NCI-H187 (cell line): Measurements from ENCODE around the gene OR1Q1.
"Not testable (repeated sequence)": the region's sequence is repeated elsewhere in the genome, so short reads cannot be mapped to it uniquely, and the experiment has no call there.

ENCODE experiments used
- DNase-seq, 2 experiments: peaks; one replicate each; lab custom pipeline; 2025; lab: John Stamatoyannopoulos, UW

Gene OR1Q1, protein sequence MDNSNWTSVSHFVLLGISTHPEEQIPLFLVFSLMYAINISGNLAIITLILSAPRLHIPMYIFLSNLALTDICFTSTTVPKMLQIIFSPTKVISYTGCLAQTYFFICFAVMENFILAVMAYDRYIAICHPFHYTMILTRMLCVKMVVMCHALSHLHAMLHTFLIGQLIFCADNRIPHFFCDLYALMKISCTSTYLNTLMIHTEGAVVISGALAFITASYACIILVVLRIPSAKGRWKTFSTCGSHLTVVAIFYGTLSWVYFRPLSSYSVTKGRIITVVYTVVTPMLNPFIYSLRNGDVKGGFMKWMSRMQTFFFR

DNA sequence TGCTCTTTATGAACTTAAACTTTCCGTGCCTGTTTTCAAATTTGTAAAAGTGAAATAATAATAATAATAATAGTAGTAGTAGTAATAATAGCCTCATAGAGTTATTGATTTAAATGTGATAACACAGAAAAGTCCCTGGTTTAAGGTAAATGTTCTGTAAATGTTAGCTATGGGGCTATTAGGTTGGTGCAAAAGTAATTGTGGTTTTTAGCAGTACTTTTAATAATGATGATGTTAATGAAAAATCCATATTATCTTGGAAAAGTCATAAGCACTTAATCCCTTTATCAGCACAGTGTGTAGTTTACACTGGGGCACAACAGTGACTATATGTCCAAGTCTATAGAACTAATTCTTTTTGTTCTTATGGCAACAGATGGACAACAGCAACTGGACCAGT, at the start of gene OR1Q1:
OR1Q1 (plus strand) TSS at position 377 of the 400 bp plus-strand sequence; CDS start at position 377, 0 bp downstream.
- DNase-seq = no peak

DNA sequence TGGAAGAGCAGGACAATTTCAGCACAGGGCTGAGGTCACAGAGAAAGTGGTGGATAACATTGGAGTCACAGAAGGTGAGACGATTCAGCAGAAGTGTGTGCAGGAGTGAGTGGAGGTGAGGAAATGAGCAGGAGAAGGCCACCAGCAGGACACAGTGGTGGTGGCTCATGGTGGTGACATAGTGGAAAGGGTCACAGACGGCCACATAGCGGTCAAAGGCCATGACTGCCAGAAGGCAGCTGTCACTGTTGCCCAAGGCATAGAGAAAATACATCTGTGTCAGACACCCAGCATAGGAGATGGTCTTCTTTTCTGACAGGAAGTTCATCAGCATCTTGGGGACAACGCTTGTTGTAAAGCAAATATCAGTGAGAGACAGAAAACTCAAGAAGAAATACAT, 46.6 kb upstream of the OR1Q1 start:
- DNase-seq = no peak

DNA sequence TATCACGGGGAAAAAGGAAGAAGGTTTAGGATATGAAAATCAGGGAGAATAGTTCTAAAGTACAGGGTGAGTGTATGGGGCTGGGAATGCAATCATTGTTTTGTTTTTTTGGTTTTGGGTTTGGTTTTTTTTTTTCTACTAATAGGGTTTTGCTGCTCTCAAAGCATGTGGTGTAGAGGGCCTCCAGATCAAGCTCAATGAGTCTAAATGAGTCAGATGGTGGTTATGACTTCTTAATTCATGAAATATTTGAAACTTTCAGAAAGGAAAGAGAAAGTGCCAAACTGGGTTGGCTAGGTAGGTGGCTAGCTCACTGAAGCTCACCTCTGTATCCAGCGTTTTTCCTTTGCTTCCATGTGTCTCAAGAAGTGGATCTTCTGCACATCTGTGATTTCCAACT, 42.1 kb upstream of the OR1Q1 start:
- no peak for DNase-seq

DNA sequence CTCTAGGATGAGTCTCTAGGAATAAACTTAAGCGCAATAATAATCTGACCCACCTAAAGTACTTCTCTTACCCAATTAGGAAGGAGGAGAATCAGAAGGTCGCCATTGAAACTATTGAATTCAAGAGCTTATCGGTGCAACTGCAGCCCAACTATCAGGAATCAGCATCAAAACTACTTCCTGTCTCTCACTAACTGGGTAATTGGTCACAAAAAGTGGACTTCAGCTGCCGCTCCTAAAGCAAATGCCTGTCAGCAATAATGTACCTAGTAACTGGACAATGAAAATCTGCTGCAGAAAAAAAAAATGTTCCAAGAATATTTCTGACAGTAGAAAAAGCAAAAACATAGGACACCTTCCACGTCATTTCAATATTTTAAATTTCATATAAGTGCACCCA, 34.7 kb upstream of the OR1Q1 start:
- no peak for DNase-seq

DNA sequence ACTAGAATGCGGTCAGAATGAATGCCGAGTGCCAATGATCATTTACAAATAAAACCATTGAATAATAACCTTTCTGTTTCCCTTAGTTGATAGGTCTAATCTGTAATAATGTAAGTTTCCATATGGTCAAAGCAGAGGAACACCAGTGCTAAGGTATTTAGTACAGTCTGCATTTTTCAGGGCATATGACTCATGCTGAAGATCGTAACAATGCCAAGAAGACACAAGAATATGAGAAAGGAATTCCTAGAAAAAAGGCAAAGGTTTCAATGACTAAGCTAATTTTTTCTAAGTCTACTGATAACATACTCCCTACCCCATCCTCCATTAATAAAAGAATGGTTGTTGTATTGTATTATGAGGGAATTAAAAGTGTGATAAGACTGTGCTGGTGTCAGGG, 34.2 kb upstream of the OR1Q1 start:
- DNase-seq = no peak

DNA sequence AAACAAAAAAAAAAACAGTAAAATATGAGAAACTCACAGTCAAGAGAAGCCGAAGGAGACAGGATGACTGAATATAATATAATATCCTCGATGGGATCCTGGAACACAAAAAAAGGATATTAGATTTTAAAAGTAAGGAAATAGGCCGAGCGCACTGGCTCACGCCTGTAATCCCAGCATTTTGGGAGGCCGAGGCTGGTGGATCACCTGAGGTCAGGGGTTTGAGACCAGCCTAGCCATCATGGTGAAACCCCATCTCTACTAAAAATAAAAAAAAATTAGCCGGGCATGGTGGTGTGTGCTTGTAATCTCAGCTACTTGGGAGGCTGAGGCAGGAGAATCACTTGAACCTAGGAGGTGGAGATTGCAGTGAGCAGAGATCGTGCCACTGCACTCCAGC, 31.3 kb upstream of the OR1Q1 start, which contains the start of gene OR1L8:
OR1L8 (minus strand) TSS at position 101 of the 400 bp plus-strand sequence. CDS start 14,907 bp downstream, outside the sequence.
- not testable (repeated sequence) for DNase-seq

DNA sequence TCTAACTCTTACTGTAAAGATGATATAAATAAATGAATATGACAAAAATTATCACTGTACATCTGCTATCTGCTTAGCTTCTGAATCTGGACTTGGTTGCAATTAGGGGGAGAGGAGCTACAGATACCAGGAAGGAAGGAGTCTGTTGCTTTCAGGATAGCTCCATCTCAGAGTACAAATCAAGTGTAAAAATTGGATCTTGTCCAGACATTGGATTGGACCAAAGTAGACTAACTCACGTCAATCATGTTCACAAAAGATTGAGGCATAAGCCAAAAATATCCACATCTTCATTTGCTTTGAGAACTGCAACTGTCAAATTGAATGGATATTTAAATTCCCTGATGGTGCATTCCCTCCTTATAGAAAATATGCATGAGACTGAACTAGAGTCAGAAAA, 8.8 kb upstream of the OR1Q1 start:
- no peak for DNase-seq

DNA sequence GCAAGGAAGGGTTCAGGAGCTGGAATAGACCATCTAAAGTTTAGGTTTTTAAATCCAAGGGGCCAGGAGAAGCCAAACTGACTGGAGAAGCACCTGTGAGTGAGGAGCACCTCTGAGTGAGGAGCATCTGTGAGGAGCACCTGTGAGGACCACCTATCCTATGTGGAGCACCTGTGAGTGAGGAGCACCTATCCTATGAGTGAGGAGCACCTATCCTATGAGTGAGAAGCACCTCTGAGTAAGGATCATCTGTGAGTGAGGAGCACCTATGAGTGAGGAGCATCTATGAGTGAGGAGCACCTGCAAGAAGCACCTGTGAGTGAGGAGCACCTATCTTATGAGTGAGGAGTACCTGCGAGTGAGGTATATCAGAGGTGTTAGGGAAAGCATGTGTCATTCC, 8.0 kb upstream of the OR1Q1 start:
- no peak for DNase-seq

DNA sequence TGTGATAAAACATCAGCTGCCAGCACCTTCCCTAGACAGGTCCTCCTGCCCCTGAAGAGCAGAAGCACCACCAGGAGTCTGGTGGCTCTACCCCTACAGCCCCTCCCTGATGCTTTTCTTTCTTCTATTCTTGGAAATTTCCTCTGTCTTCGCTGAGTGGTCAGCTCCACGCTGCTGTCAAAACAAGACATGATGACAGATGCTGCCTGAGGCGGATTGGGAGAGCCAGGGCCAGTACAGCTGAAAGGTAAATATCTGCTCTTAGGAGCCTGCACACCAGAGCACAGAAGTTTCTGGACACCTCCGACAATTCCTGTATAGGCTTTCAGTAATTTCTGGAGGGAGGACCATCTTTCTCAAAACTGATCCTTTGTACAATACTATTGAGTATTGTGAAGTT, 4.7 kb upstream of the OR1Q1 start:
- no peak for DNase-seq

DNA sequence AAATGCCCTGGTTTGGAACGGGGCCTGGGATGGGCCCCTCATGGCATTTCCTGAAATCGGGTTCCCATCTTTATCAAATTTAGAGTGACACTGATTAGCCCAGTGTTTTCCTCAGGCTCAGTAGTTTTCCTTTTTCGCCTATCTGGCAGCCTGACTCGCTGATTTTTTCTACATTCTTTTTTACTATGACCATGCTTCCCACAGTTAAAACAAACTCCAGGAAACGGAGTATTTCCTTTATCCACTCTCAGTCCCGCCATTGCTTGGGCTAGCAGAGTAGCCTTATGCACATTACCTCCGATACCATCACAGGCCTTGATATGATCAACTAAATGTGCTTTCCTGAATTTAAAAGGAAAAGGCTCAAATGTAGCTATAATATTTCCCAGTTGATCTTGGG, 5.5 kb downstream of the OR1Q1 start:
- no peak for DNase-seq

DNA sequence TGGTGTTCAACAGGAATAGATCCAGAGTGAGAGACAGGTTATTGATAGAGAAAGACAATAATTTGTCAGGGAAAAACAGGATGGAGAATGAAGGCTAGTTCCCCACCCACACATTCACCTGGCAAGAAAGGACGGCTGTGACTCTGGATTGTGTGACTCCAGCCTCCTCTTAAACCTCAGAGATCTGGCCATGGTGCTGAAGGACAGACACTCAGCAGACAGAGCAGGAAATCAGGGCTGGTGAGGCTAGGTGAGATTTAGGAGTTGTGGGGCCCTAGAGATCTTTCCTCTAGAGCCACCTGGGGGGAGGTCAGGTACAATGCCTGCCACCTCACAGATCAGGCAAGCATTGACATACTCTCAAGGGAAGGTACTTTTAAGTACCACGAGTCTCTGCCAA, 27.7 kb downstream of the OR1Q1 start:
- DNase-seq = no peak

DNA sequence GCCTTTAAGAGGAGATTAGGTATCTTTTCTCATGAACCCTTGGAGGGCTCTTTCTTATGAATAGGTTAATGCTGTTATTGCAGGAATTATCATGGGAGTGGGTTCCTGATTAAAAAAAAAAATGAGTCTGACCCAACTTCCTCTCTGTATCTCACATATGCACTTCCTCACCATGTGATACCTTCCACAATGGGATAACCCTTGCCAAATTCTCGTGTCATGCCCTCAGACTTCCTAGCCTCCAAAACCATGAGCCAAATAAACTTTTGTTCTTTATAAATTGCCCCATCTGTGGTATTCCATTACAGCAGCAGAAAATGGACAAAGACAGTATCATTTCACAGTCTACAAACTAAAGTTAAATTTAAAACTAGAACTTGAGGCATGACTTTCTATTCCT, 41.8 kb downstream of the OR1Q1 start:
- no peak for DNase-seq

DNA sequence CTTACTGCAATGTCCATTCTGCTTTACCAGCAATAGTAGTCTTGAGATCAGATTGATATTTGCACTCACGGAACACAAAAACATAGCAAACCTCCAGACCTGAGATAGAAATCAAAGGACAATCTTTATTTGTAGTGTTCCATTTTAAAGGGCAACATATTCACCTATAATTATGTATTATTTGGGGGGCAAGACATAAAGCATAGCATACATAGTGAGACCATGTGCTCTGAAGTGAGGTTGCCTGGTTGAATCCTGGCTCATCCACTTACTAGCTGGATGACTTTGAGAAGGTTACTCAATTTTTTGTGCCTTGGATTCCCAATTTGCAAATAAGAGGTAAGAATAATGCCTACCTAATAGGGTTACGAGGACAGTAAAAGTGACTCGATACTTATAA, 43.0 kb downstream of the OR1Q1 start, which contains the start of gene OR1B1:
OR1B1 (minus strand) TSS at position 101 of the 400 bp plus-strand sequence.
- no peak for DNase-seq

DNA sequence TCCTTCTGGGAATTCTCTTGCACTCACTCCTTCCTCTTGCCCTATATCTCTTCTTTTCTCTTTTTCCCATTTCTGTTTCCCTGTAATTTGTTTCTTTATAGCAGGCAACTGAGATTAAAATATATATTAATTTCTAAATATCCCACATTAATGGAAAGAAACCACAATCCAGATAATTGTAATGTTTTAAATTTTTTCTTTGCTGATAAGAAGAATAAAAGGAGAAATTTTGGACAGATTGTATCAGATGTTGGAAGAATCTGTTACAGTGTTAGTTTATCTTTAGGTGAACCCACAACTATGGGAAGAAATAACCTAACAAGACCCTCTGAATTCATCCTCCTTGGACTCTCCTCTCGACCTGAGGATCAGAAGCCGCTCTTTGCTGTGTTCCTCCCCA, 46.9 kb downstream of the OR1Q1 start, which contains the start of gene OR1L1:
OR1L1 (plus strand) TSS at position 301 of the 400 bp plus-strand sequence; CDS start at position 301, 0 bp downstream.
- DNase-seq = no peak
